ENCODE measurements around the gene STPG4.
"Not testable (repeated sequence)": the region's sequence is repeated elsewhere in the genome, so short reads cannot be mapped to it uniquely, and the experiment has no call there.

The STPG4 gene

DNA sequence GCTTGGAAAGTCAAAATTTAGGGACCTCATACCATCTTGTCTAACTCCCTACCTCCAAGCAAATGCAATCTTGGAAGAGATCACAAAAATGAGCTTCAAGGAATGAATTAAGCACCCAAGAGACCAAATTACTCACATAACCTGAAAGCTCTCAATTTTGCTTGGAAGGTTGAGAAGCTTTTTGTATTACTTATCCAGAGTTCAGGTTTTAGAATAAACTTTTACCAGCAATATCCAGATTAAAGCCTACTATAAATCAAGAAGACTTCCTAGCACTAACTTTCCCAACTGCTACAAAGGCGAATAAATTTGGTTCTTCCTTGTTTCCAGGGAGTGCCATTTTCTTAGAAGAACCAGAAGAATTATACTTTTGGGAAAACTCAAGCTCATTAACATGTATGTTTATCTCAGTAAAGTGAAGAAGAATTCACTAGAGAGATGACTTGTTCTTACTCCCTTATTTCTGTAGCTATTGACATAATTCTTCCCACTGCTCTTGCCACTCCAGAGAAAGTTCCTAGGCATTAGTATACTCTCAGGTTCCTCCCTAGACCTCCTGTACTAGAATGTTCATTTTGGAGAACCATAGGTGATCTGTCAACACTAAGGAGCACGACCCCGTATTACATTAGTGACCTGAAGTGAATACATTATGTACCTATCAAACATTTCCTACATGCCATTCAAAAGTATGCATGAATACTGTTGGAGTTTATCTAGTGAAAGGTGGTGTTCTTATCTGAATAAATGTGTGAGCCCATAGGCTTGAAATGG is 18.0 kb upstream of the STPG4 start:
- no peak for DNase-seq

DNA sequence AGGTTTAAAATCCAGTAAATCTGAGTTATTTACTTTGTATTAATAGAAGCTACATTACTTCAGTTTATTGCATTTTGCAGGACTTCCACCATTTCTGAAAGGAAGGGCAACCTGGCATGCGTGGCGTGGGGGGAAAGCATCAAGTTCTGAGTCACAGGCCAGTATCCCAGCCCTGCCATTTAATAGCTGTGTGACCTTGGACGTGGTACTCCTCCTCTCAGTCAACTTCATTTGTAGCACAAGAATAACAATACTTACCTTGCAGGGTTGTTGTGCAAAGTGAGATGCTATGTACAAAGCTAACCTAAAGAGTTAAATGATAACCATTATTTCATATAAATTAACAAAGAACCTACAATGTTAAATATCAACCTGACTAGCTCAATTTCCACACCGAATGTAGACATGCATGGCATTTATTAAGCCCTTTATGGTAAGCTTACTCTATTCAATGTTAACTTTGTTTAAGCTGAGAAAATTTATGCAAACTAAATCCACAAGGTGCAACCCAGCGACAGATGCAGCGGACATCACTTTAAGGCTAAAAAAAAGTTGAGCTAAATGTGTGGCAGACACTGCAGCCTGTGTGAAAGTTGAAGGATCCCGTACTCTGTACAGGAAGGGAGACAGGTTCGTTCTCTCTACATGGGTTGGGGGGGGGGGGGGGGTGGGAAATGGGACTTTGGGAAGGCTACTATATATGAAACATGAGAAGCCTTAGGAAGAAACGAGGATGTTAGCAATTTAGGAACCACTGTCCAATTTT is 17.2 kb upstream of the STPG4 start:
- no peak for DNase-seq

DNA sequence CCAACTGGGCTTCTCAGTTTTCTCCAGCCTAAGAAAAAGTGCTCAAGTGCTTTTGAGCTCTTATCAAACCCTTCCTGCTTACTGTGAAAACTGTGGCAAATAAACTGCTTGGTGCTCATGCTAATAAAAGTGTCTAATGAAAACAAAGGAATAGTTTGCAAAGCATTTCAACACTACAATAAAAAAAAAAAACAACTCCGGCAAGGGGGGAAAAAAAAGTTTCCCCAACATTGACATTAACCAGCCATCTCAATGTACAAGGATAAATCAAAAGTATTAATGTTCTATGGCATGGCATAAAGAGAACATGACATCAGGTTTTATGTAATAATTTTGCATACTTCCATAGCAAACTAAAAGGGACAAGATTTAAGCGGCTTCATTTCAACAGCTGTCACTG is 14.7 kb upstream of the STPG4 start:
- no peak for DNase-seq

DNA sequence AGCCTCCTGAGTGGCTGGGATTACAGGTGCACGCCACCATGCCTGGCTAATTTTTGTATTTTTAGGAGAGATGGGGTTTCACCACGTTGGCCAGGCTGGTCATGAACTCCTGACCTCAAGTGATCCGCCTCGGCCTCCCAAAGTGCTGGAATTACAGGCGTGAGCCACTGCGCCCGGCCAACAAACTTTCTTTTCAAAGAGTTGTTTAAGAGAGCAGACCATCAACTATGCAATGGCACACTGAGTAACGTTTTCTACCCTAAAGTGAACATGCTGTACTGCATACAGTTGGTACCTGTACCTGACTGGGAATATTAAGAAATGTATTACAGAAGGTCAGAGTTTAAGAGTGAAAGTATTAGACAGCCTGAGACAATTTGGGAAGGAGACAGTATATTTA is 13.8 kb upstream of the STPG4 start:
- DNase-seq = not testable (repeated sequence)

DNA sequence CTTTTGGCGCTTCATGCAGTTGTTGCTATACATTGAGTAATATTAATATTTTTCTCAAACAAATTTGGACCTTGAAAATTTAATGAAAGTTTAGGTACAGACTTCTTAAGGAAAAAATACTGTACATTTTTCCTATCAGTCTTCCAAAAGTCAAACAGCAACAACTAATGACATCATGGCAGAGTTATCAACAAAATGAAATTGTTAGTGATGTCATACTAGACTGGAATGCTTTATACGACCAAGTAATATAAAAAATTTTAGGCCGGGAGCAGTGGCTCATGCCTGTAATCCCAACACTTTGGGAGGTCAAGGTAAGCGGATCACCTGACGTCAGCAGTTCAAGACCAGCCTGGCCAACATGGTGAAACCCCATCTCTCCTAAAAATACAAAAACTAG is 12.0 kb upstream of the STPG4 start:
- DNase-seq = no peak

DNA sequence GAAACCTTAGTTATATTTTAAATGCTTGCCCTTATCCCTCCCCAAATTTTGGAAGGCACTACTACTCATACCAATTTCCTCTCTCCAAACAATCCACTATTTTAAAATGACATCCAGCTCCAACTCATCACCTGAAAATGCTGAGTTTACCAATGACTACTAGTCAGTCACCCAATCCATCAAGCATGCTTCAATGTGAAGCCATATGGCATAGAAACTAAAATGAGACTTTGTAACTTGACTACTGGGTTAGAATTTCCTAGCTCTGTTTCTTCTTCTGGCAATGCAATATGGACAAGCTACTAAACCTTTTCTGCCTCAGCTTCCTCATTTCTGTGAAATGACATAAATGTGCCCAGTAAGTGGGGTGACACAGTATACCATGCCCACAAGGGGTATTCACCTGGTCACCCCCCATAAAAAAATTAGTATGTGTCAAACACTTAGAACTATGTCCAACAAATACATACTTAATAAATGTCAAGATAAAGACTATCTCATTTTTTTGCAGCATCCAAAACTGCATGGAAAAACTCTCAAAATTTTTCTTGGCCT is 10.0 kb upstream of the STPG4 start:
- no peak for DNase-seq

DNA sequence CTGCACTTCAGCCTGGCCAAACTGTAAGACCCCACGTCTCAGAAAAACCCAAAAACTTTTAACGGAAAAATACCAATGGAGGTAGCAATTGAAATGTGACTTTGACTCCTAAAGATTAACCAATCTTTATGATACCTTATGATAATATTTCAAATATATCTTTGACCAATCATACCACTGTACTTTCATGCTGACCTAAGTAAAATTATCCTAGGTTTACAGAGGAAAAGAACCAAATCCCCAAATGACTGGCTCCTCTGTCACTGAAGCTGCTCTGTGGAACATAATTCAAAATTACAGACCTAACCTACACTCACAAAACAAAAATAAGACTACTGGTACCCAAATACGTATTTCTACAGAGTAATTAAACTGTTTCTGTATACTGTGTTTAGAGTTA is 7.7 kb upstream of the STPG4 start:
- DNase-seq = no peak

DNA sequence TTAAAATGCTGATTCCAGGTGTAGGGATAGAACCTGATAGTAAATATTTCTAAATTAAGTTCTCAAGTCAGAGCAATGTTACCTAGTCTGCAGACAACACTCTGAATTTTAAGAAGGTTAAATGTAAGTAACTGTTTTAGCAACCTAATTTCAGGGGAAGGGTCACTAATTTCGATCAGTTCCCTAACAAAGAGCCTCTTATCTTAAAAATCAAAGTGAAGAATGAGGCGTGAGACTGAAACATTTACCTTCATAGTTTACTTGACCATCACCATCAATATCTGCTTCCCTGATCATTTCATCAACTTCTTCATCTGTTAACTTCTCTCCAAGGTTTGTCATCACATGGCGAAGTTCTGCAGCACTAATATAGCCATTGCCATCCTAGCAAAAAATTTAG is 6.4 kb upstream of the STPG4 start:
- DNase-seq = no peak

DNA sequence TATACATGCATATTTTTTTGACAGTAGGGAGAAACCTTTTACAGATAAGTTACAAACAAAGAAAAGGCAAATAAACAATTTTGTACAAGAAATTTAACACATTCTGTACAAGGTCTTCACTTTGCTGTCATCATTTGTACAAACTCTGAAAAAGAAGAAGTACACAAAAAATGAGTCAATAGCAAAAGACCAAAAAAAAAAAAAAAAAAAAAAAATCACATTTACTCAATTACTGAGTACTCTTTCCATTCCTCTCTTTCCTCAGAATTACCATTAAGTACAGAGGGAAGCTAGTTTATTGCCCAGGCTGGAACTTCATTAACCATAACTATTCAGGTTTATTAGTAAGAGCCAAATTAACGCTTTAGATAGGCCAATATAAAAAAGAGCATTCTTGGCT is 5.6 kb upstream of the STPG4 start:
- DNase-seq = no peak

DNA sequence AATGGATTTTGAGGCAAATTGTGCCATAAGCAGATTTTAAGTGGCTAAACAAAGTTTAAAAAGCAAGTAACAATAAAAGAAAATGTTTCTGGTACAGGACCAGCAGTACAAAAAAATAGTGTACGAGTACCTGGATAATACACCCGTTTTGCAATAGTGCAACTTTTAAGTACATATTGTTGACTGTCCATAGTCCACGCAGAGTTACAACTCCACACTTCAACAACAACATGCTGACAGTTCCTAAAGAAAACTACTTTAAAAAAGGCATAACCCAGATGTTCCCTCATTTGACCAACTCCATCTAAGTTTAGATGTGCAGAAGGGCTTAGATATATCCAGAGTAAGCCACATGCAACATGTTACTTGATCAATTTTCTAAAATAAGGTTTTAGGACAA is 5.1 kb upstream of the STPG4 start:
- DNase-seq = no peak

DNA sequence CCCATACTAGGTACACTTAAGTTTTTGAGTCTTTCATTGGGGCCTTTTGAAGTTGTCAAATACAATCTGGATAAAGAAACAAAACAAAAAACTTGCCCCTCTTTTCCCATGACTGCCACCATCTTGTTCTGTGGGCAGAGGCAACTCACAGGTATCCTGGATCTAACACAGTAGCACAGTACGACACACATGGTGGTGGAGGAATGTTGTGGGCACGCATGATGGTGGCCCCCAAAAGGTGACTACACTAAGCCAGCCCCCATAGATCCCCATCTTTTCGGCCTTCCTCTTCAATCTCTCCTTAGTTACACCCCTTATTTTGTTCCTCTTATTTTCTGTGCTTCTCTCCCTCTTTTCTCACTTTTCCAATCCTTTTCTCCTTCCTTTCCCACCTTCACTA is 4.5 kb upstream of the STPG4 start:
- no peak for DNase-seq

DNA sequence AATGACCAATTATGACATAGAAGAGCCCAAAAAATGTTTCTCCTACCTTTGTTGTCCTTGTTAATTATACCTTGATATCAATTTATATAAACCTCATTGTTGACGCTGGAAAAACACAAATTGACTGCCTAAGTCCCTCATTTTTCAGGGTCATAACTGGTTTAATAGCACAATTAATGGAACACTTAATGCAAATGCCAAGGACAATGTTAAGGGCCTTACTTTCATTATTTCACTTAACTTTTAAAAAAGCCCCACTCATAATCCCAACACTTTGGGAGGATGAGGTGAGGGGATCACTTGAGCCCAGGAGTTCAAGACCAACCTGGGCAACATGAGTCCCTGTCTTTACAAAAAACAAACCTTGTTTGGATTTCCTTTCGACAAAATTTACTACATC is 3.5 kb upstream of the STPG4 start:
- DNase-seq = no peak

DNA sequence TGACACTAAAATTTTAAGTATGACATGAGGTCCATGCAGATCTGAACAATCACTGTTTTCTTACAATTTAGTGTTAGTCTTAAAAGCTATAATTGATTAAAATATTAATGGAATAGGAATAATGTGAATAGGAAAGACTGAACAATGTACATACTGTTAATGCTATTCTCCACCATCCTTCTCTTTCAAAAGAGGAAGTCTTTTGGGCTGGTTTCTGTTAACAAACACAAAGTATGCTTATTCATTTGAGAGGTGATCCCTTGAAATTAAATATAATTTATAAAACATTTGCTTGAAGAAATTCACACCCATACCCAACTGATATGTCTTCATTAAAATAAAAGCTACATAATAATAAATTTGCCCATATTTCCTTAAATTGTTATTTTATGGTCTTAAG is 2.3 kb downstream of the STPG4 start:
- DNase-seq = no peak

DNA sequence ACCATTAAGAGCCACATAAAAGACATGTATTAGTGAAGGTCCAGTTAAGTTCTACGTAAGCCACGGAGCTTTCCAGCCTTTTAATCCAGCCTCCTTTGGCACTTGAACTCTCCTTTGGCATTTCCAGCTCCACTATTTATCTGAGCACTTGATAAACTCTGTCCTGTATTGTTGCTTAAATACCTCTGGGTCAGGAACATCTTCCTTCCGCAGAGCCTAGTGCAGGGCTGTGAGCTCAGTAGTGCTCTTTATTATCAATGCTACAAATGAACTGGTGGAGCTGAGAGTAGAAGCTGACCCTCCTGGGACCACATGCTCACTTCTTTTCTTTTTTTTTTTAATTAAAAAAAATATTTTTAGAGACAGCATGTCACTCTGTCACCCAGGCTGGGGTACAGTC is 4.9 kb downstream of the STPG4 start:
- DNase-seq = no peak

DNA sequence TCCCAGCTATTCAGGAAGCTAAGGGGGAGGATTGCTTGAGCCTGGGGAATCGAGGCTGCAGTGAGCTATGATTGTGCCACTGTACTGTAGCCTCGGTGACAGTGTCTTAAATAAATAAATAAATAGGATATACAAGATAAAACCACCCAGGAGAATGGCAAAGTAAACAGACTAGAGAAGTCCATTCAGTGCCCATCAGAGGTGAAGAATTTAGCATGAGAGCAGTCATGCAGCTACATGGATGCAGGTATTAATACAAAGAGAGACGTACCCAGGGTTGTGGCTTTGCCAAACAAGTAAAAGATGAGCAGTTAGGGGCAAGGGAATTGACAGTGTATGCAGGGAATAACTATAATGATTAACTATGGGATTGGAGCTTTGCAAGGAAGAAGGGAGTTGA is 8.1 kb downstream of the STPG4 start:
- DNase-seq = no peak

DNA sequence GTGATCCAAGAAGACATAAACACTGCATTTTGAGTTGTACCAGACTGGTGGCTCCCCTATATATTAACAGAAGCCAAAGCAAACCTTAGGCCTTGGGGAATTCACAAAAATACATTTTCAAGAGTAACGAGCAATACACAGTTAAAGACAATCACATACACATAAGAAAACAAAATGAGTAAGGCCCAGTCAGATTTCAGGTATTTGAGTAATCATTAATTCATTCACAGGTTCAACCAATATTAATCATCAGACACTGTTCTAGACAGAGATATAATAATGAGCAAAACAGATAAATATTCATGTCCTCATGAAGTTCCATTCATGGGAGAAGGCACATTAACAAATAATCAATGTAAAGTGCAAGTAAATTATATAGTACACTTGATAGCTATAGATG is 9.6 kb downstream of the STPG4 start:
- DNase-seq = no peak

DNA sequence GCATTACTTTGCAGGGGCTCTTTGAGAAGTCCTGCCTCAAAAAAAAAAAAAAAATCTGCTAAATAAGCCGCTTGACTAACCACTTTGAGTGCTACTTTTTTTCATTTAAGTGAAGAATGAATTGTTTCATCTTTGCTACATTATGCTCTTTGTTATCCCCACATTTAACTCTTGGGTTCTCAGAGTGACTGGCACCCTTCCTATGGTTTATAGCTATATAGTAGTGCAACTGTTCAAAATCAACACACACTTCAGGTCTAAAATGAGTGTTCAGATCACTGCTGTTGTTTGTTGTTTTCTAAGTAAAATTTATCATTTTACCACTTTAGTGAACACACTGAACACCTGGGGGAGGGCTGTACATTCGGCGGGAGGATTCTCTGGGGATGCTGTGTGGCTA is 13.6 kb downstream of the STPG4 start:
- DNase-seq = no peak

DNA sequence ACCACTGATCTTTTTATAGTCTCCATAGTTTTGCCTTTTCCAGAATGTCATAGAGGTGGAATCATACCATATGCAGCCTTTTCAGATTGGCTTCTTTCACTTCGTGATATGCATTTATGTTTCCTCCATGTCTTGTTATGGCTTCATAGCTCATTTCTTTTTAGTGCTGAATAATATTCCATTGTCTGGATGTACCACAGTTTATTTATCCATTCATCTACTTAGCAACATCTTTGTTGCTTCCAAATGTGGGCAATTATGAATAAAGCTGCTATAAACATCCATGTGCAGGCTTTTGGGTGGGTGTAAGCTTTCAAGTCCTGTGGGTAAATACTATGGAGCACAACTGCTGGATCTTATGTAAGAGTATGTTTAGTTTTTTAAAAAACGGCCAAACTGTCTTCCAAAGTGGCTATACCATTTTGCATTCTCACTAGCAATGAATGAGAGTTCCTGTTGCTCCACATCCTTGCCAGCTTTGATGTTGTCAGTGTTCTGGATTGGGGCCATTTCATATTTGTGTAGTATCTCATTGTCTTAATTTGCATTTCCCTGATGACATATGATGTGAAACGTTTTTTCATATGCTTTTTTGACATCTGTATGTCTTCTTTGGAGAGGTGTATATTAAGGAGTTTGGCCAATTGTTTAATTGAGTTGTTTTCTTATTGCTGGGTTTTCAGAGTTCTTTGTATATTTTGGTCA is 20.6 kb downstream of the STPG4 start:
- no peak for DNase-seq

DNA sequence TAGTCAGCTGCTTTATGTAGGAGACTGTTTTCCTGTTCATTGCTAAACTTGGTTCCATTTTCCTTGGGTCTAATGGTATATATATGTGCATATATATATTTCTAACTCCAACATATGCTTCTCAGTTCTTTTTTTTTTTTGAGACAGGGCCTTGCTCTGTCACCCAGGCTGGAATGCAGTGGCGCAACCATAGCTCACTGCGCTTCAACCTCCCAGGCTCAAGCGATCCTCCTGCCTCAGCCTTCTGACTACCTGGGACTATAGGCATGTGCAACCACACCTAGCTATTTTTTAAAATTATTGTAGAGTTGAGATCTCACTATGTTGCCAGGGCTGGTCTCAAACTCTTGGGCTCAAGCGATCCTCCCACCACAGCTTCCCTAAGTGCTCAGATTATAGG is 22.1 kb downstream of the STPG4 start:
- DNase-seq = no peak

DNA sequence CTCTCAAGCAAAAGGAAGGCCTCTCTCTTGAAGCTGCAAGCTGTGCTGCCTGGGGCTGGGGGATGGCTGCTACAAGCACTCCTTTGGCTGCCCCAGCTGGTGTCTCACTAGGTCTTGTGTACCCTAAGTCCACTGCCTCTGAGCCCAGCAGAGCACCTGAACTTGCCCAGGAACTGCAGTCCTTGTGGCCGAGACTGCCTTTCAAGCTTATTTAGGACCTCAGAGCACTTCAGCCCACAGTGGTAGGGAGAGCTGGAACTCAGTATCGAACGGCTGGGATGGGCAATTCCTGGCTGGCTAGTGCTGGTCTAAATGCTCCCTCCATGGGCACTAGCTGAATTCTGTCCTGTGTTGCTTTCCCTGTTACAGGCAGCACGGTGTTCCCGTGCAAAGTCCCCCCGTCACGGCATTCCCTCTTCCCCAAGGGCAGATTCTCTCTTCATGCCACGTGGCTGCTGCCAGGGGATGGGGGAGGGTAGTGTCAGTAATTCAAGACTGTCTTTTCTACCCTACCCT is 25.9 kb downstream of the STPG4 start:
- no peak for DNase-seq

DNA sequence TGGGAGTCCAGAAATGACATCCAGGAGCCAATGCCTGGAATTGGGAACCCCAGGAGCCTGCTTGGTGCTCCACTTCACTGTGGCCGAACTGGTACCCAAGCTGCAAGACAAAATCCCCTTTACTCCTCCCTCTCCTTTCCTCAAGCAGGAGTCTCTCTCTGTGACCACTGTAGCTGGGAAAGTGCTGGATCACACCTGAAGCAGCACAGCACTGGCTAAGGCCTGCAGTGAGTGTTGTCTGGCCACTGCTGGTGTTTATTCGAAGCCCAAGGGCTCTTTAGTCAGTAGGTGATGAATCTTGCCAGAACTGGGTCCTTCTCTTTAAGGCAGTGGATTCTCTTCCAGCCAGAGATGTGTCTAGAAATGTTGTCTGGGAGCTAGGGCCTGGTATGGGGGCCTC is 26.4 kb downstream of the STPG4 start:
- no peak for DNase-seq

DNA sequence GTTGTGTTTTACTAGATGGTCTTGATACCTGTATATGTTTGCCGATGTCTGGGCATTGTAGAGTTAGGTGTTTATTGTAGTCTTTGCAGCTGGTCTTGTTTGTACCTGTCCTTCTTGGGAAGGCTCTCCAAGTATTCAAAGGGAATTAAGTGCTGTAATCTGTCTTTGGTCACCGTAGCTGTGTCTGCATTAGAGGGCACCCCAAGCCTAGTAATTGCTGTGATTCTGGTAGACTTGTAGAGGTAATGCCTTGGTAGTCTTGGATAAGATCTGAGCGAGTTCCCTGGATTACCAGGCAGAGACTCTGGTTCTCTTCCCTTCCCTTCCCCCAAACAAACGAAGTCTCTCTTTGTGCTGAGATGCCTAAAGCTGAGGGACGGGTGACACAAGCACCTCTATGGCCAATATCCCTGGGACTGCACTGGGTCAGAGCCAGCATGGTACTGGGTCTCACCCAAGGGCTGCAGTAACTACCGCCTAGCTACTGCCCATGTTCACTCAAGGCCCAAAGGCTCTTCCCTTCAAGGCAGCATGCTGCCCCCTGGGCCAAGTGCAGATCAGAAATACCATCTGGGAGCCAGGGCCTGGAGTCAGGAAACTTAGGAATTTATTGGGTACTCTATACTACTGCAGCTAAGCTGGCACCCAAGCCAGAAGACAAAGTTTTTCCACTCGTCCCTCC is 27.1 kb downstream of the STPG4 start:
- DNase-seq = no peak

DNA sequence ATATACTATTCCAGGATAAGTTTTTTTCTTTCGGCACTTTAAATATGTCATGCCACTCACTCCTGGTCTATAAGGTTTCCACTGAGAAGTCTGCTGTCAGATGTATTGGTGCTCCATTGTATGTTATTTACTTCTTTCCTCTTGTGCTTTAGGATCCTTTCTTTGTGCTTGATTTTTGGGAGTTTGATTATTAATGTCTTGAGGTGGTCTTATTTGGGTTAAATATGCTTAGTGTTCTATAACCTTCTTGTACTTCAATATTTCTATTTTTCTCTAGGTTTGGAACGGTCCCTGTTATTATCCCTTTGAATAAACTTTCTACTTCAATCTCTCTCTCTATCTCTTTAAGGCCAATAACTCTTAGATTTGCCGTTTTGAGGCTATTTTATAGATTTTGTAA is 28.3 kb downstream of the STPG4 start:
- DNase-seq = no peak
